Hepatocyte (in vitro differentiated cells): ENCODE data around the gene TAF6L.

Source experiments
- EZH2 ChIP-seq: fragments of 200-600 bp; sonication (generic); IDR thresholded peaks from 2 replicates; pipeline ENCODE4 v1.6.1; 2016; ENCODE audit warnings: antibody characterized with exemption, mild to moderate bottlenecking, borderline replicate concordance
- EZH2phosphoT487 ChIP-seq: fragments of 200-600 bp; sonication (generic); IDR thresholded peaks from one replicate; pipeline ENCODE4 v1.6.1; 2018; ENCODE audit warnings: antibody characterized with exemption, mild to moderate bottlenecking, low read depth, moderate library complexity; ENCODE audit not compliant: unreplicated experiment, severe bottlenecking
- TF ChIP-seq, protein P1 (sequence below): fragments of 200-600 bp; sonication (generic); IDR thresholded peaks from 2 replicates; pipeline ENCODE4 v1.5.1; 2016; ENCODE audit warnings: antibody characterized with exemption, mild to moderate bottlenecking; ENCODE audit not compliant: poor library complexity

DNA sequence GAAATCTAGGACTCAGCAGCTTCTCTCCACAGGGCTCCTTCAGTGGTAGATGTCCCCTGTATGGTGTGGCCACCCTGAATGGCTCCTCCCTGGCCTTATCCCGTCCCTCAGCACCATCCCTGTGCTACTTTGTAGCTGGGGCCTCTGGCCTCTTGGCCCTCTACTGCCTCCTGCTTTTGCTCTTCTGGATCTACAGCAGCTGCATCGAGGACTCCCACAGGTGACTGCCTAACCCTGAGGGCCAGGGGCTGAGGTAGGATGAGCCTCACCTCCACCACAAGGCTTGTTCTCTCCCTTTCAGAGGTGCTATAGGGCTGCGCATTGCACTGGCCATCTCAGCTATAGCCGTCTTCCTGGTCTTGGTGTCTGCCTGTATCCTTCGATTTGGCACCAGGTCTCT is 17.8 kb downstream of the TAF6L start:
- TF ChIP-seq EZH2phosphoT487 (no peak), EZH2 (no peak)
- TF ChIP-seq, protein P1, sequence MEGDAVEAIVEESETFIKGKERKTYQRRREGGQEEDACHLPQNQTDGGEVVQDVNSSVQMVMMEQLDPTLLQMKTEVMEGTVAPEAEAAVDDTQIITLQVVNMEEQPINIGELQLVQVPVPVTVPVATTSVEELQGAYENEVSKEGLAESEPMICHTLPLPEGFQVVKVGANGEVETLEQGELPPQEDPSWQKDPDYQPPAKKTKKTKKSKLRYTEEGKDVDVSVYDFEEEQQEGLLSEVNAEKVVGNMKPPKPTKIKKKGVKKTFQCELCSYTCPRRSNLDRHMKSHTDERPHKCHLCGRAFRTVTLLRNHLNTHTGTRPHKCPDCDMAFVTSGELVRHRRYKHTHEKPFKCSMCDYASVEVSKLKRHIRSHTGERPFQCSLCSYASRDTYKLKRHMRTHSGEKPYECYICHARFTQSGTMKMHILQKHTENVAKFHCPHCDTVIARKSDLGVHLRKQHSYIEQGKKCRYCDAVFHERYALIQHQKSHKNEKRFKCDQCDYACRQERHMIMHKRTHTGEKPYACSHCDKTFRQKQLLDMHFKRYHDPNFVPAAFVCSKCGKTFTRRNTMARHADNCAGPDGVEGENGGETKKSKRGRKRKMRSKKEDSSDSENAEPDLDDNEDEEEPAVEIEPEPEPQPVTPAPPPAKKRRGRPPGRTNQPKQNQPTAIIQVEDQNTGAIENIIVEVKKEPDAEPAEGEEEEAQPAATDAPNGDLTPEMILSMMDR: no peak
